Measurements from ENCODE around the gene ZEB2.

ZEB2 gene

GRCh38 chr2:144477957-144478311 is 42.0 kb downstream of the ZEB2 start:
- Histone ChIP-seq H3K36me3 (ENCODE audit: insufficient read depth, low read length) (peaks cover 18% of the 10 kb centered on the region; the same call in 1 of the 2 replicates), H3K4me2 (ENCODE audit: low read length) (peak overlapping the region; percentile 15; the same call in 1 of the 2 replicates), H3K4me3 (ENCODE audit: low read depth, low read length, poor library complexity, severe bottlenecking) (no peak overlapping the region), H4K20me1 (ENCODE audit: insufficient read depth, low read length) (no peaks in the 10 kb centered on the region), H3K27ac (ENCODE audit: low read depth, low read length, poor library complexity, severe bottlenecking) (peak overlapping the region; percentile 58), H3K27me3 (ENCODE audit: insufficient read depth, low read length) (no peaks in the 10 kb centered on the region), H3K79me2 (ENCODE audit: insufficient read depth, low read length) (0 out of 2 replicates have a peak, but pooled peaks cover 9% of the 10 kb centered on the region), H3K9ac (ENCODE audit: low read length) (no peak overlapping the region), H3F3A (ENCODE audit: insufficient read depth, low read length) (no peaks in the 10 kb centered on the region), H3K9me3 (ENCODE audit: low read length) (no peaks in the 10 kb centered on the region), H3K4me1 (ENCODE audit: insufficient read depth, low read length, severe bottlenecking) (peaks cover 76% of the 10 kb centered on the region), H2AFZ (ENCODE audit: low read length) (no peak overlapping the region), H3K9me2 (ENCODE audit: low read depth, low read length) (no peaks in the 10 kb centered on the region)
- TF ChIP-seq EZH2 (IDR thresholded peaks at IDR 0.05; ENCODE audit: borderline replicate concordance, low read length) = no peak
- TF ChIP-seq CTCF (IDR thresholded peaks at IDR 0.05; ENCODE audit: low read length) = no peak

GRCh38 chr2:144477281-144477956 is 42.5 kb downstream of the ZEB2 start:
- Histone ChIP-seq H3K4me1 (ENCODE audit: insufficient read depth, low read length, severe bottlenecking) (peaks cover 82% of the 10 kb centered on the region), H3K79me2 (ENCODE audit: insufficient read depth, low read length) (0 out of 2 replicates have a peak, but pooled peaks cover 9% of the 10 kb centered on the region), H2AFZ (ENCODE audit: low read length) (no peak overlapping the region), H3K4me3 (ENCODE audit: low read depth, low read length, poor library complexity, severe bottlenecking) (no peak overlapping the region), H3K36me3 (ENCODE audit: insufficient read depth, low read length) (peaks cover 18% of the 10 kb centered on the region; the same call in 1 of the 2 replicates), H3K9me3 (ENCODE audit: low read length) (no peaks in the 10 kb centered on the region), H3K4me2 (ENCODE audit: low read length) (peak overlapping the region; percentile 15; the same call in 1 of the 2 replicates), H3K27me3 (ENCODE audit: insufficient read depth, low read length) (no peaks in the 10 kb centered on the region), H4K20me1 (ENCODE audit: insufficient read depth, low read length) (no peaks in the 10 kb centered on the region), H3K9me2 (ENCODE audit: low read depth, low read length) (no peaks in the 10 kb centered on the region), H3K27ac (ENCODE audit: low read depth, low read length, poor library complexity, severe bottlenecking) (peak overlapping the region; percentile 58), H3K9ac (ENCODE audit: low read length) (no peak overlapping the region), H3F3A (ENCODE audit: insufficient read depth, low read length) (no peaks in the 10 kb centered on the region)
- TF ChIP-seq CTCF (IDR thresholded peaks at IDR 0.05; ENCODE audit: low read length) (no peak), EZH2 (IDR thresholded peaks at IDR 0.05; ENCODE audit: borderline replicate concordance, low read length) (no peak)

- Histone ChIP-seq H3K4me1 (ENCODE audit: insufficient read depth, low read length, severe bottlenecking) (peaks cover 87% of the 10 kb centered on the region), H2AFZ (ENCODE audit: low read length) (no peak overlapping the region), H3K36me3 (ENCODE audit: insufficient read depth, low read length) (peaks cover 14% of the 10 kb centered on the region; the same call in 1 of the 2 replicates), H3K27me3 (ENCODE audit: insufficient read depth, low read length) (no peaks in the 10 kb centered on the region), H3K27ac (ENCODE audit: low read depth, low read length, poor library complexity, severe bottlenecking) (peak overlapping the region; percentile 26), H3K9me2 (ENCODE audit: low read depth, low read length) (no peaks in the 10 kb centered on the region), H3K4me2 (ENCODE audit: low read length) (no peak overlapping the region), H3K9me3 (ENCODE audit: low read length) (no peaks in the 10 kb centered on the region), H4K20me1 (ENCODE audit: insufficient read depth, low read length) (no peaks in the 10 kb centered on the region), H3K9ac (ENCODE audit: low read length) (no peak overlapping the region), H3K79me2 (ENCODE audit: insufficient read depth, low read length) (0 out of 2 replicates have a peak, but pooled peaks cover 9% of the 10 kb centered on the region), H3F3A (ENCODE audit: insufficient read depth, low read length) (no peaks in the 10 kb centered on the region), H3K4me3 (ENCODE audit: low read depth, low read length, poor library complexity, severe bottlenecking) (no peak overlapping the region)
- TF ChIP-seq CTCF (IDR thresholded peaks at IDR 0.05; ENCODE audit: low read length) = no peak
- TF ChIP-seq EZH2 (IDR thresholded peaks at IDR 0.05; ENCODE audit: borderline replicate concordance, low read length) = no peak
Observed at GRCh38 chr2:144476682-144477081, 43.2 kb downstream of the ZEB2 start.
